ENCODE results near the gene QSOX1.

QSOX1 gene

GRCh38 chr1:180250883-180251509, 96.3 kb downstream of the QSOX1 start:
- Histone ChIP-seq H3K79me2 (ENCODE audit: insufficient read depth, low read depth) (no peaks in the 10 kb centered on the region), H3K4me2 (no peak overlapping the region), H3K4me1 (ENCODE audit: low read depth, poor library complexity, severe bottlenecking) (peaks cover 22% of the 10 kb centered on the region), H3K36me3 (ENCODE audit: insufficient read depth) (no peaks in the 10 kb centered on the region), H3K27me3 (ENCODE audit: insufficient read depth, low read depth) (no peaks in the 10 kb centered on the region), H2AFZ (ENCODE audit: low read depth) (no peak overlapping the region), H4K20me1 (ENCODE audit: insufficient read depth) (no peaks in the 10 kb centered on the region), H3K4me3 (IDR thresholded peaks at IDR 0.05; ENCODE audit: insufficient read depth, low read depth, low read length) (no peak overlapping the region), H3K27ac (no peak overlapping the region), H3K9ac (no peak overlapping the region)
- no peak for TF ChIP-seq CTCF (conservative IDR thresholded peaks at IDR 0.05; ENCODE audit: low read depth, low read length)

GRCh38 chr1:180251526-180252305, 97.0 kb downstream of the QSOX1 start:
- no peaks in the 10 kb centered on the region for H4K20me1 ChIP-seq (ENCODE audit: insufficient read depth)
- no peak overlapping the region for H3K4me2 ChIP-seq
- H3K9ac ChIP-seq = no peak overlapping the region
- no peaks in the 10 kb centered on the region for H3K36me3 ChIP-seq (ENCODE audit: insufficient read depth)
- H3K4me3 ChIP-seq (IDR thresholded peaks at IDR 0.05; ENCODE audit: insufficient read depth, low read depth, low read length) = no peak overlapping the region
- no peaks in the 10 kb centered on the region for H3K27me3 ChIP-seq (ENCODE audit: insufficient read depth, low read depth)
- H3K79me2 ChIP-seq (ENCODE audit: insufficient read depth, low read depth) = no peaks in the 10 kb centered on the region
- H3K27ac ChIP-seq = no peak overlapping the region
- no peak for TF ChIP-seq CTCF (conservative IDR thresholded peaks at IDR 0.05; ENCODE audit: low read depth, low read length)
- no peak overlapping the region; the same call in 1 of the 2 replicates for H2AFZ ChIP-seq (ENCODE audit: low read depth)
- H3K4me1 ChIP-seq (ENCODE audit: low read depth, poor library complexity, severe bottlenecking) = peaks cover 19% of the 10 kb centered on the region

GRCh38 chr1:180252638-180253536, 98.2 kb downstream of the QSOX1 start:
- peak; percentile 99 for TF ChIP-seq CTCF (conservative IDR thresholded peaks at IDR 0.05; ENCODE audit: low read depth, low read length)
- no peak overlapping the region for H3K27ac ChIP-seq
- no peaks in the 10 kb centered on the region for H3K27me3 ChIP-seq (ENCODE audit: insufficient read depth, low read depth)
- no peaks in the 10 kb centered on the region for H4K20me1 ChIP-seq (ENCODE audit: insufficient read depth)
- no peaks in the 10 kb centered on the region for H3K79me2 ChIP-seq (ENCODE audit: insufficient read depth, low read depth)
- H3K36me3 ChIP-seq (ENCODE audit: insufficient read depth) = no peaks in the 10 kb centered on the region
- H2AFZ ChIP-seq (ENCODE audit: low read depth) = peak overlapping the region; percentile 43; the same call in 1 of the 2 replicates
- peak overlapping the region; percentile 33; the same call in 1 of the 2 replicates for H3K4me2 ChIP-seq
- no peak overlapping the region for H3K4me3 ChIP-seq (IDR thresholded peaks at IDR 0.05; ENCODE audit: insufficient read depth, low read depth, low read length)
- peaks cover 7% of the 10 kb centered on the region for H3K4me1 ChIP-seq (ENCODE audit: low read depth, poor library complexity, severe bottlenecking)
- H3K9ac ChIP-seq = no peak overlapping the region

Data from KMS-11 (cell line).